Kasumi-1 (cell line): ENCODE data around the gene FBXO33.

Experiments used
- DNase-seq, 2 experiments: peaks; one replicate each; lab custom pipeline; 2025; lab: John Stamatoyannopoulos, UW

The FBXO33 gene, protein sequence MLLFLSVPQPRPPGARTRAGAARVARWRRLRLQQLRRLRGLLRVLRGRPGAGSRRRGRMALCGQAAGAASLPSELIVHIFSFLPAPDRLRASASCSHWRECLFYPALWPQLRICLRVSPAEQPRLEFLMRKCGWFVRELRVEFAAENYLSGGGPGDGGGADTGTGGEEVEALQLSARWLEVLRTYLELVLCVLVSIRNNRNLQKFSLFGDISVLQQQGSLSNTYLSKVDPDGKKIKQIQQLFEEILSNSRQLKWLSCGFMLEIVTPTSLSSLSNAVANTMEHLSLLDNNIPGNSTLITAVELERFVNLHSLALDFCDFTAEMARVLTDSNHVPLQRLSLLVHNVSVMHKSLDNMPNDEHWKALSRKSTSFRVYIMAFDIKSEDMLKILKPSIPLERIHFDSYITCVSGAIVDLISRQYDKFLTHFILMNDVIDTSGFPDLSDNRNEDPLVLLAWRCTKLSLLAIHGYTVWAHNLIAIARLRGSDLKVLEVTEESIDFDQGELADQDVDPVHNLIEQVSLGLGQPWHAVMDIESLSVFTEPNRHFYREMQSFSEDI

DNA sequence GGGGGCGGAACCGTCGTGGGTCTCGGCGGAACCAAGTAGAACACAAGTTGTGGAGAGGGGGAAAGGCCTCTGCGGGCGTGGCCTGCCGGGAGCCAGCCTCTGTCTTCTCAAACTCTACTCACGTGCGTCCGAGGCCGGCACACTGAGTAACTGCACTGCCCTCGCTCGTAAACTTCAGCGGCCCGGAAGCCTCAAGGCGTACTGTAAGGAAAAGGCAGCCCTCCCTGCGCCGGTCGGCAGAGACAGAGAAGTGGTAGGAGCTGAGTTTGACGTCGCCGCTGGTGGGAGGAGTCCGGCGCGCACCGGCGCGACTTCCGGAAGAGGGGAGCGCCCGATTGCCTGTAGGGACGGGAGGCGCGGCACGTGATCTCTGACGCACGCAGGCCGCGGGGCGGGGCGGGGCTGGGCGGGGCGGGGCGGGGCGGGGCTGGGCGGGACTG is at the start of gene FBXO33:
FBXO33 (minus strand) TSS at position 255 of the 440 bp plus-strand sequence. CDS start 271 bp downstream, outside the sequence.
- peak; percentile 93 to 95 for DNase-seq

GRCh38 chr14:39474416-39474911 is 42.2 kb upstream of the FBXO33 start:
- no peak for DNase-seq

GRCh38 chr14:39472078-39472477 is 39.8 kb upstream of the FBXO33 start:
- no peak for DNase-seq

- DNase-seq, result peak; percentile 39 to 53
Observed at GRCh38 chr14:39469094-39469710, 37.0 kb upstream of the FBXO33 start.

- DNase-seq, result peak; percentile 23 to 38
Observed at GRCh38 chr14:39467889-39468524, 35.8 kb upstream of the FBXO33 start.

DNA sequence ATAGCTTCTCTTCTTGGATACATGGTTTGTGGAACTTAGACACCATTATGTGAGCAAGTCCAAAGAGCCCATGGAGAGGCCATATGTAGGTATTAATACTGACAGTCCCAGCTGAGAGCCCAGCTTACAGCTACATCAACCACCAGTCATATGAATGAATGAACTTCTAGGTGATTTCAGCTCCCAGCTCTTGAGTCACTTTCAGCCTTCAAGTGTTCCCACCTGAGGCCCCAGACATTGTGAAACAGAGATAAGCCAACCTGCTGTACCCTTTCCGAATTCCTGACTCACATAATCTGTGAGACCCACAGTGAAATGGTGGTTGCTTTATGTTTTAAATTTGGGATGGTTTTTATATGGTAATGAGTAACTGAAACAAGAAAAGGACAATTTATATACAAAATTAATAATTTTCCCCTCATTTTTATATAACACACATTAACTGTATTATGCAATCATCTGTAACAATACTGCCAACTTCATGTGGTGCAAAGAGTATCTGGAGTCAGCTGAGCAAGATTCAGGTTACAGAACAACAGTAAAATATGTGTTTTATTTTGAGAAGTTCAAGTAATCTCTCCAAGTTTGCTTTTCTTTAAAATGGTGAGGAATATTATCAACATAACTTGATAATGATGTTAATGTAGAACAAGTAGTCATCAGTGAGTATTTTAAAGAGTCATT is 27.7 kb upstream of the FBXO33 start:
- no peak for DNase-seq

- no peak for DNase-seq
Observed at GRCh38 chr14:39456702-39457250, 24.5 kb upstream of the FBXO33 start.

DNA sequence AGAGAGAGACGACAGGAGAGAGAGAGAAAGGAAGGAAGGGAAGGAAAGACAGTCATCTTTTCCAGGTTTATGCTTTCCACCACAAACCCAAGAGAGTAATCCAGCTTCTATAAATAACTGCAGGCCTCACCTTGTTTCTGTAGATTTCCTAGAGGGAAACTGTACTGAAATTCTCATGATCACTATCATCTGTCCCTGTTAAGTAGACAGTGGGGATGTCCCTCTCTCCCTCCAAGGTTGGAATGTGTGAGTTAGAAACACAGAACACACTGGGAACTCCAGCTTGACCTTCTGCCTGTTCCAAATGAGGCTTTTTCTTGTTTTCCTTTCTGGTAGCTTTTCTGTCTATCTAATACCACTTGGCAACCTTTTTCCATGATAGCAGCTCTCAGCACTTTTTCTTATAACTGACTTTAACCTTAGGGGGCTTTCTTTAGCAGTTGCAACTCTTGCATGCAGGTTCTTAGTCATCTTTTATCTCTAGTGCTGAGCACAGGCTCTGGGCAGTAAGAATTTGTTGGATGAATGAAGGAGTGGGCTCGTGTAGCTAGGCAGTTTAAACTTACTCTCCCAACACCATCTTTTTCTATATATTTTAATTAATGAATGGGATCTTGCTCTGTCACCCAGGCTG is 22.8 kb upstream of the FBXO33 start:
- no peak for DNase-seq

DNA sequence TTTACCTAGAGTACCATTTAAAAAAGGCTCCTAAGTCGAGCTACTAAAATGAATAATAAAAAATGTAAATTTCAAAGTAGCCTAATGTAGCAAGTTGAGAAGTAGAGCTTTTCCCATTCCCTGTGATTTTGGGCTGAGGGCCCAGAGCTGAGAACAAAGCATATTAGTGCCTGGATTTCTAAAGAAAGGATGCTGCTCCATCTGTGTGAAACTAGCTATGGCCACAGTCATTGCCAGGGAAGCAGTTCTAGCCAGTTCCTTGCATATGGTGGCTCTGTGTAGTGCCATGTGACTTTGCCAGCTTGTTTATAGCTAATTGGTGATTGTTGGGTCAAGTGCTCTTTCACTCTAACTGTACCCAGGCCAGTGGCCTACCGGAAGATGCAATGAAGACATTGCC is 20.4 kb upstream of the FBXO33 start:
- DNase-seq, result no peak

GRCh38 chr14:39451811-39452210 is 19.6 kb upstream of the FBXO33 start:
- DNase-seq, result no peak

- DNase-seq, result no peak
Observed at GRCh38 chr14:39447175-39447661, 15.0 kb upstream of the FBXO33 start.

DNA sequence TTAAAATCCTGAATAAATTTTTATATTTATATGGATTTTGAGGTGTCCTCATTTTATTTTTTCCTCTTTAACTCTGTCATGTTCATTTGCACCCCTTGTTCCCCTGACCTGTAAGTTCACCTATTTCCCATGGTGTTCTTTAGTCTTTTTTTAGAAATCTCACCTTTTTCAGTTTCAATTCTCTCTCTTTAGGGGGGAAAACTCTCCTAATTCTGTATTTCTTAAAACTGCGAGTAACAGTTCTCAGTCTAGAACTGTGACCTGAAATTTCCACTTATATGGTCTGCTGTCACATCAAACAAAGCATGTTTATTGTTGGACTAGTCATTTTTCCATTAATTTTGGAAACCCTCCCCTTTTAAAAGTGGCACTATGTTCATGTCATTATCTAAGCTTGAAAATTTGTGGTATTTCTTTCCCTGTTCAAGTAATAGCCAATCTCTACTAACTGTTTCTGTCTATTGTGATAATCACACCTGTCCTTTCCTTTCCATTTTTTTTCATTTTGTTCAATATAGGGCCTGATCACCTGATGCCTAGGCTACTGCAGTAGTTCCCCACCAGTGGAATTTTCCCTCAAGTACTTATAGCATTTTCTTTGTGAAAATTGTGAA is 14.0 kb upstream of the FBXO33 start:
- DNase-seq, result no peak

DNA sequence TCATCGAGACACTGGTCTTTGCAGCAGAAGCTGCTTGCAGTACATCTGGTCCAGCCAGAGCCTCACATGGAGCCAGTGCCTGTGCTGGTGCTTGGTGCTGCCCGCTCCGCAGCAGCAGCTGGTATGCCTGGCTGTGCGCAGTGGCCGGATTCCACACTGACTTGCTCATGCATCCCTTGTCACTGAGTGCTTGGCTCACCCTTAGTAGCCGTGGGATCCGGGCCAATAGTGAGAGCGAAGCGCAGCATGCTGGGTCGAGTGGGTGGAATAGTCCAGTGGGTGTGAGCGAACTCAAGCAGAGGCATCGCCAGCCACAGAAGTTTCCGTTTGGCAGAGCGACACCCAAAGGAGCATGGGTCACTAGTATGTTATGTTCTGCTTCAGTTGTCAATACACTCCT is 10.1 kb upstream of the FBXO33 start:
- no peak for DNase-seq

DNA sequence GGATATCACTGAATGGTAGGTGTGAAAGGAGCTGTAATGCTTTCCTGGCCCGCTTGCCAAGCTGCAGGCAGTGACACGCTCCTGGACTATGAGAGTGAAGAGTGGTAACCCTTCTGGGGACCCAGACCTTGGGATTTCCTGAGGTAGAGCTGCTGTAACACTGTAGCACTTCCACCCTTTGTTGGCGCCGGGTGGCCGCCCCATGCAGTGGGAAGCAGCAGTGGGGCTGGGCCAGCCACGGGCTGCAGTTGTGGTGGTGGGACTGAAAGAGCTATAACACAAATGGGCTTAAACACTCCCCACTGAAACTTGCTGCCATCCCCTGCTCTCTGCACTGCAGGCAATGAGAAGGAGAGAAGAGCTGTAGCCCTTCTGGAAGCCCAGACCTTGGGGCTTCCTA is 9.6 kb upstream of the FBXO33 start:
- no peak for DNase-seq

GRCh38 chr14:39440975-39441374 is 8.7 kb upstream of the FBXO33 start:
- DNase-seq, result no peak

DNA sequence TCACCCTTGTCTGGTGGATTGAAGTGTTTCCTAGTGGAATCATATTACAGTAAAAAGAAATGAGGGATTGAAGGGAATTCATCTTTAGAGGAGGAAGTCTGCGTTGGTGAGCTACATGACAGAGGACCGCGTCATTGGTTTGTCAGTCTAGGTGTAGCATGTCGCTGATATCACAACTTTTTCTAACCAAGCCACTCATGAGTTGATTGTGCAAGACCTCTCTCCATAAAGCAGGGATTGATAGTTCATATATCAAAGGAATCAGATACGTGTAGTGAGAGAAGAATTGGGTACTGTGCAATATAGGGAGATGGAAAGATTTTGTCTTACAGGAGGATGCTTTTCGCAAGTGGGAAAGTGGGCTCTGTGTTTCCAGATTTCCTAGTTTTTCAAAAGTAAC is 3.0 kb upstream of the FBXO33 start:
- no peak for DNase-seq

DNA sequence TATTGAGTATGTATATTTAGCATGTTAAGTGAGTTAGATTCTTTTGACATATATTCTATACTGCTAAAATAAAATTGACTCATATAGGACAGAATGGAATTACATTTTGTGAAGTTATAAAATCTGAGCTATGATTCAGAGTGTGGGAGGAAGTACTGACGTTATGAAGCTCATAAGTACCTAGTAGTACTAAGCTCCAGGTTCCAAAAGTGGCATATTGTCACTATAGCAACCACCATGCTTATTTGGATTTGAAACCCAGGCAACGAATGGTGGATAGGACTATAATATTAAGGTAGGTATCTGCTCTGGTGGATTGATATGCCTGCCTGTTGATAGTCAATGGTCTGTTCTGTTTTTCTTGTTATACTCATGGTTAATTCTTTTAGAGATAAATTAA is 2.2 kb upstream of the FBXO33 start:
- DNase-seq, result no peak

GRCh38 chr14:39433452-39433813 is 1.2 kb upstream of the FBXO33 start:
- no peak for DNase-seq

DNA sequence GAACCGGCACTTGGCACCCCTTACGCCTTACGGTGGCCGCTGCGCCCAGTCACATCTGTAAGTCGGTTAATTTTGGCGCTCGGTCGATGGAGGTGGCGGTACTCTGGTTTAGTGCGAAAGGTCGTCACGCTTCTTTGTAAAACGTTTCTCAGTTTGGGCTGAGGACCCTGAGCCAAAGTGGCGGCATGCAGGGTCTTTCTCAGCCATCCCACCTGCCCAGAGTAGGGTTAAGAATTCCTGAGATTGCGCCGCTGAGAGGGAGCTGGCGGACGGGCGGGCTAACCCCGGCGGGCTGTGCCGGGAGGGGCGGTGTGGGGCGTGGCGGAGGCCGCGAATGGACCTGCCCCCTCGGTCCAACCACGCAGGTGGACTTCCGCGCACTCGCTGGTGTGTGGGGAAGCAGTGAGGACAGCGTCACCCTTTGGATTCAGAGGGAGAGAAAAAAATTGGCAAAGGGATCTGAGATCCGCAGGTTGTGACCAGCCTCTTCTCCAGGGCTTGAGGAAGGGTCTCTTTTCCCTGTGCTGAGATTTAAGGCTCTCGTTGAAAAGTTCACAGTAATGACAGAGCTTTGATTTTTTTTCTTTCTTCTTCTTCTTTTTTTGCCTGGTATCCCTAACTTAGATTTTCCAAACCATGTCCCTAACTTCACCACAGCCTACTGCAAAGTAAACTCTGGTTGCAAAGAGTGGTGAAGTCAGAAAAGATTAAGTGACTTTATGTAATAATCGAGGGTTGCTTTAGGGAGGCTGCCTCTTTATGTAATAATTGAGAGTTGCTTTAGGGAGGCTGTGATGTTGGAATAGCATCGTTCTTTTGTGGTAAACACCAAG is 602 bp upstream of the FBXO33 start:
- DNase-seq, result peak; percentile 59 to 61
